ENCODE measurements around the gene PPP3CA.
"Not testable (repeated sequence)": the region's sequence is repeated elsewhere in the genome, so short reads cannot be mapped to it uniquely, and the experiment has no call there.

The PPP3CA gene

DNA sequence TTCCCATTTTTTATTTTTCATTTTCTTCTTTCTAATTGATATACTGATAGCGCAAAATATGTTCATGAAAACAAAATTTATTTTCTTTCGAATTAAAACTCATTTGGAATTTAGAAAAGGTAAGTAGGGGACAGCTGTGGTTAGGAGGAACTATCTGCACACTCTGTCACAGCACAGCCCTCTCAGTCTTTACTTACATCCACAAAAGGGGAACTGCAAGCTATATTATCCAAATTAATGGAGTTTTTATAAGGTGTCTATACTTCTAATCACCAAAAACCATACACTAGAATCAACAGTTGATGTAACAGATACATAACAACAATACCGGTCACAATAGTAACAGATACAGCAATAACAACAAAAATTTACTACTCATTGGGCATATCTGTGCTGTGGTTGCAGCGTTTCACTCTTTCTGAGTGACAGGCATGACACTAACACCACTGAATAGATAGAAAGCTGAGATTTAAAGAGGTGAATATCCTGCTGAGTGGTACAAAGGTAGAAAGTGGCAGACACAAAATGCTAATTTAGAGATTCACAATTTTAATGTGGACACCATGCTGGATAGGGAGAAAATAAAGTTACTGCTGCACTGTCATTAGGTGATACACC, 160.7 kb downstream of the PPP3CA start:
- no peak for TF ChIP-seq JUND (IDR thresholded peaks at IDR 0.05; ENCODE audit: low read depth)
- no peak for DNase-seq (ENCODE audit: low read depth in 1 of 2, low spot score in 1 of 2)
- in situ Hi-C loops (cut with HindIII; ENCODE audit: low pct_unique_long_range_greater_than_20kb, low sequenced_read_pairs): no loop called here

DNA sequence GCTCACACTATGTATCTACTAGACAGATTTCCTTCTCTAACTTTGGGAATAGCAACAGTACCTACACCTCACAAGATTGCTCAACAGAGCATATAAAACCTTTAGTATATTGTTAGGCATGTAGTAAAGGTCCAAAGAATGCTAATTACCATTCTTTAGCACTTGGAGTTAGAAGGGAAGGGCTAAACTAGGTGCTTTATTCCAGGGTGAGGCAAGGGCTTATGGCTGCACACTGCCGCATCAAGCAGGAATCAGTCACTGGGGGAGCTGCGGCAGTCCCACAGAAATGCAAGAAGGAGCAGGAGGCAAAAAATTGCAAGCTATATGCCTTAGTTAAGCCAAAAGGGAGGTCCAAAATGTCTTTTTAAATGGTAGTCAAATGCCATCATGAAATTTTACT, 162.7 kb downstream of the PPP3CA start:
- no peak for TF ChIP-seq JUND (IDR thresholded peaks at IDR 0.05; ENCODE audit: low read depth)
- in situ Hi-C loops (cut with HindIII; ENCODE audit: low pct_unique_long_range_greater_than_20kb, low sequenced_read_pairs): no loop called here
- no peak for DNase-seq (ENCODE audit: low read depth in 1 of 2, low spot score in 1 of 2)

DNA sequence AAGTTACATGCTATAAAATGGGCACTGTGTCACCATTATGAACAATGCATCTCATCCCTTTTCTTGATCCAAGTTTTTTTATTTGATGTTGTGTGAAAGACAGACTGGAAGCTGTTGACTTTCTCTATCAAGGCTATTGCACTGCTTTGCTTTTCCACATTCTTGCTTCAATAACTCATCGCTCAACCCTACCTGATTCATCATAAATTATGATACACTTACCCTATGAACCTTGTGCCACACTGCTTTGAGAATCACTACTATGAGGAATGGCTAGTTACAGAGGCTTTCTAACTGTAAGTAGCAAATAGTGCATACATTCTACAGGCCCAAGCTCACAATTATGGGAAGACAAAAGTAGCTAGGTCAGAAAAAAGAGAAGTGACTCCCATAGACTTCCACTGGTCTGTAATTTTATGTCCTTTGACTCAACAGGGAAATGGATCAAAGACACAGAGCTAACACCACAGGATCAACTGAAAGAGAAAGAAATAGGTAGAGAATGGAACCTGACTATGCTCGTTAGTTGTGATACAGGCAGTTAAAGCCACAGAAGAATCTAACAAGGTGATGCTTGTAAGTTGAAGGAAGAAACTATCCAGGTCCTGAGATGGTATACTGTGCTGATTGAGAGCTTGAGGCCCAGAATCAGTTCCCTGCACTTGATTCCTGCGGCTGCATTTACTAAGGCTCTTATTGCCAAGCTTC, 163.5 kb downstream of the PPP3CA start:
- in situ Hi-C loops (cut with HindIII; ENCODE audit: low pct_unique_long_range_greater_than_20kb, low sequenced_read_pairs): no loop called here
- no peak for TF ChIP-seq JUND (IDR thresholded peaks at IDR 0.05; ENCODE audit: low read depth)
- no peak for DNase-seq (ENCODE audit: low read depth in 1 of 2, low spot score in 1 of 2)

DNA sequence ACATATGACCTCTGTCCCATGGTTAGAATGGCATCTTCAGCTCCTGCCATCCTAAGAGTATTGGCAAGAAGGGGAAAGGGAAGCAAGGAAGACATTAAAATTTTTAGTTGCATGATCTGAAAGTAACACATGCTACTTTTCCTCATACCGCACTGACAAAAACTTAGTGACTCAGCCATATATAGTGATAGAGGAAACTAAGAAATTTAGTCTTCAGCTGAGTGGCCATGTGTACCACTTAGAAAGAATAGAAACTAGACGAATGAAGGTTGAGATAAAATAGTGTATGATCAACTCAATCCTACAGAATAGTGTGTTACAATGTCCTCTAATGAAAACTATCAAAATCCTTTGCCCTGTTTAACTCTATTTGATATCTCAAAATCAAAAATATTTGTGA, 164.1 kb downstream of the PPP3CA start:
- no peak for DNase-seq (ENCODE audit: low read depth in 1 of 2, low spot score in 1 of 2)
- in situ Hi-C loops (cut with HindIII; ENCODE audit: low pct_unique_long_range_greater_than_20kb, low sequenced_read_pairs): no loop called here
- TF ChIP-seq JUND (IDR thresholded peaks at IDR 0.05; ENCODE audit: low read depth): no peak

DNA sequence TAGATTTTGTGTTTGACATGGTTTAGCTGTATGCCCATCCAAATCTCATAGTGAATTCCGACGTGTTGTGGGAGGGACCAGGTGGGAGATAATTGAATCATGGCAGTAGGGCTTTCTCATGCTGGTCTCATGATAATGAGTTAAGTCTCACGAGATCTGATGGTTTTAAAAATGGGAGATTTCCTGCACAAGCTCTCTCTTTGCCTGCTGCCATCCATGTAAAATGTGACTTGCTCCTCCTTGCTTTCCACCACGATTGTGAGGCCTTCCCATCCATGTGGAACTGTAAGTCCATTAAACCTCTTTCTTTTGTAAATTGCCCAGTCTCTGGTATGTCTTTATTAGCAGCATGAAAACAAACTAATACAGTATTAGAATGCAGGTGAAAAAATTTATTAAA, 164.6 kb downstream of the PPP3CA start:
- DNase-seq (ENCODE audit: low read depth in 1 of 2, low spot score in 1 of 2); in situ Hi-C loops (cut with HindIII; ENCODE audit: low pct_unique_long_range_greater_than_20kb, low sequenced_read_pairs): not testable (repeated sequence)

DNA sequence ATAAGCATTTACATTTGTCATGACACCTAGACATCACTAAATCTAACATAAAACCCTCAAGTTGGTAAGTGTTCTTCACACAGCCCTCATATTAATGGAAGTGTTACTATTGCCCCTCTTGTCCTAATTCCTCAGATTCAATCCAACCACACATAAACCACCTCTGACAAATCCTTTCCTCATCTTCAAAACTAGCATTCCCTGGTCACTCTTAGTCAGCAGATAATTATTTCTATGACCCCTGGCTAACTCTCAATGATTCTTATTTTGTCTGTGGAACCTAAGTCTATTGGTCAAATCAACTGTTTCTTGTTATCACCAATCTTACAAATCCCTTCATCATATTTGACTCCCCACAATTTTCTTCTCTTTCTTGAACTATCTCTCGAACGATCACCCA, 168.6 kb downstream of the PPP3CA start:
- in situ Hi-C loops (cut with HindIII; ENCODE audit: low pct_unique_long_range_greater_than_20kb, low sequenced_read_pairs): no loop called here

DNA sequence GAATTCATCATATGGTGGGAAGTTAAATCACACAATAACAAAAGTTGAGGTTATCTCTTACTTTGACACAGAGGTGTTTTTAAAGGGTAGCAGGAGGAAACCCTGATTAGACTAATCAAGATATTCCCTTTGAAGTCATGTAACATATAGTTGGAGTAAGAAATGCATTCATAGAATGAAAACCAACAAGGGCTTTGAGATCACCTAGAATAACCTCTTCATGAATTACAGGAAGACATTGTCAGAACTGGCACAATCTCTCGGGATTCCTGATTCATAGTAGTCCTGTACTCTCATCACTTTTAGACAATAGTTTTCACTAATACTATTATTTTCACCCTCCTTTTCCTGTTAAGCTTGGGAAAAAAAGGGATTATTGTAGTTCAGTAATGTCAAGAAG, 170.2 kb downstream of the PPP3CA start:
- in situ Hi-C loops (cut with HindIII; ENCODE audit: low pct_unique_long_range_greater_than_20kb, low sequenced_read_pairs): no loop called here
- DNase-seq (ENCODE audit: low read depth in 1 of 2, low spot score in 1 of 2): no peak
- no peak for TF ChIP-seq JUND (IDR thresholded peaks at IDR 0.05; ENCODE audit: low read depth)

More for the DNA sequence above, 168.6 kb downstream of the PPP3CA start:
- no peak for TF ChIP-seq JUND (IDR thresholded peaks at IDR 0.05; ENCODE audit: low read depth)
- no peak for DNase-seq (ENCODE audit: low read depth in 1 of 2, low spot score in 1 of 2)

DNA sequence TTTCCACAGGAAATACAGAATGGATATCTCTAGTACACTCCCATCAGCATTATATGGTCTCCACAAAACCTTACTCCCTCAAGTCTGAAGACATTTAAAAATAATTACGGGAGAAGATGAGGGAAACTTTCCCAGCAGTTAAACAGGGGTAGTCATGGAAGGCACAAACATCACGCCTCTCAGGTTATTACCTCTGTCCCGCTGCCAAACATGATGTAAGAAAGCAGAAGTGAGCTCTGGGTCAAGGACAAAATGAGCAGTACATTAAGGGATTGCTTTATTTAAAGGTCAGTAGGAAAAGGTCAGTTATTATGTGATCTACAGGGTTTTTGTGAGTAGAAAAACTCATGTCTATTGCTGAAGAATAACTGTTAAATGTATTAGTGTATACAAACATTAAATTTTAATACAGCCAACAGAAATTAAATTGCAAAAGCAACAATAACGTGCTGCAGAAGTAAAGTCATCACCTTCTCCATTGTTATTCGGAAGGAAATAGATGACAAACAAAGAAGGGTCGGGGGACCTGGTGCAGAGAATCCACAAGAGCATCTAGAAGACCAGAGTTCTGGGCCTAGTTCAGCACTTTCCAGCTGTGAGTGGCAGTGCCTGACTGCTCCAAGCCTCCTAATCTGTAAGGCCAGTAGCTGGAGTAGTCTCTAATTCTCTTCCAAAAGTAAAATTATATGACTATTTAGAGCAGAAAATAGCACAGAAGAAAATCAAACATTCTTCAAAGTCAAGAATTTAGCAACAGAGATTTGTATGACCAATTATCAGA, 171.2 kb downstream of the PPP3CA start:
- in situ Hi-C loops (cut with HindIII; ENCODE audit: low pct_unique_long_range_greater_than_20kb, low sequenced_read_pairs): no loop called here
- no peak for TF ChIP-seq JUND (IDR thresholded peaks at IDR 0.05; ENCODE audit: low read depth)
- no peak for DNase-seq (ENCODE audit: low read depth in 1 of 2, low spot score in 1 of 2)

DNA sequence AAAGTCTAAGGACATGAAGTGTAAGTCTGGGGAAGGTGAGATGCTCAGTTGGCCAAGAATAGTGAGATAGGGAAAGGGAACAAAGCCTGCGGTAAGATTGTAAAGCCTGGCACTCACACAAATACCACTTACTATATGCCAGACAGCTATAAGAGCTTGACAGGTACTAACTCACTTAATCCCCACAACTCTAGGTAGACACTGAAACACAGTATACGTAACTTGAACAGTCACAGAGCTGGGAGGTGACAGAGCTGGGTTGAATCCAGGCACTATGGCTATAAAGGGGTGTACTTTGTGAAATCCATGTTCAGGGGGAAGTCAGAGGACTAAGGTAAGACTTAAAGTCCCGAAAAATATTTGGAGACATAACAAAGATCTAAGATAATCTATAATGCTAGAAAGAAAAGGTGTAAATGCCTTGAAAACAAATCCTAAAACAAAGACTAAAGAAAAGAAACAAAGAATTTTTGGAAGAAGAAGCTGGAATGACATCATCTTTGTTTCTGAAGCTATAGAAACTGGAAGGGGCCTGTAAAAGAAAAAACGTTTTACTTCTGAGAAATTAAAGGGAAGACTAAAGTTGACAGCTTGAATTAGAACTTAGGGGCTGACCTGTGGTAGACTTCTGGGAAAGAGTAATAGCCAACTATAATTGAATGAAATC, 172.5 kb downstream of the PPP3CA start:
- no peak for TF ChIP-seq JUND (IDR thresholded peaks at IDR 0.05; ENCODE audit: low read depth)
- in situ Hi-C loops (cut with HindIII; ENCODE audit: low pct_unique_long_range_greater_than_20kb, low sequenced_read_pairs): no loop called here

DNA sequence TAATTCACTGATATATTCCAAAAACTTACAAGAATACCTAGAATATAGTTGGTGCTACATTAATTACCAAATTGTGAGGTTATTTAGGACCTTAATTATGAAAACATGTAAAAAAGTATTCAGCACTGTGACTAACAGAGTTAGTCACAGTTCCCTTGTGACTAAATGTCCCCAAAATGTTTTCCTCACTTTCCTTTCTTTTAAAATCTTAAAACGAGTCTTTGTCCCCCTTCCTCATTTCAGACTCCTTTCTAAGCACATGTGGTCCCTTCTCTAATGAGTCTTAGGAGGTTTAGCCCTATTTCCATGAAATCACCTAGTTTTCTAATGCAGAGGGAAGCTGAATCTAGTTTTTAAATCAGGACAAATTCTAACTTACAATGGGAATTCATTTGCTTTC, 175.0 kb downstream of the PPP3CA start:
- DNase-seq (ENCODE audit: low read depth in 1 of 2, low spot score in 1 of 2): no peak
- in situ Hi-C loops (cut with HindIII; ENCODE audit: low pct_unique_long_range_greater_than_20kb, low sequenced_read_pairs): no loop called here
- no peak for TF ChIP-seq JUND (IDR thresholded peaks at IDR 0.05; ENCODE audit: low read depth)

More for the DNA sequence above, 172.5 kb downstream of the PPP3CA start:
- DNase-seq (ENCODE audit: low read depth in 1 of 2, low spot score in 1 of 2): no peak

DNA sequence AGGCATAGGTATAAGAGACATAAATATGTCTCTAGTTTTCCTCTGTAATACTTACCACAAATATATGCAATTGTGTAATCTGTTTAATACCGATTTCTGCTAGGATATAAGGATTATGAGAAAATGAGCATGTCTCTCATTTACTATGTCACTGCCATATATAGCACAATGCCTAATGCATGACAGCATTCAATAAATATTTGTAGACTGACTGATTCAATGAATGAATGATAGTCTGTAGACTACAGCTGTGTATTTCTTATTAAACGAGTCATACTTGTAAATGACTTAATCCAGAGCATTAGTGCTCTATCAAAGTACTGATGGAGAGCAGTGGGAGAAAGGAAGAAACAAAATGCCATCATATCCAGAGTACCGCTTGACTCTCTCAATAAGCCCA, 175.6 kb downstream of the PPP3CA start:
- in situ Hi-C loops (cut with HindIII; ENCODE audit: low pct_unique_long_range_greater_than_20kb, low sequenced_read_pairs): no loop called here
- no peak for DNase-seq (ENCODE audit: low read depth in 1 of 2, low spot score in 1 of 2)

DNA sequence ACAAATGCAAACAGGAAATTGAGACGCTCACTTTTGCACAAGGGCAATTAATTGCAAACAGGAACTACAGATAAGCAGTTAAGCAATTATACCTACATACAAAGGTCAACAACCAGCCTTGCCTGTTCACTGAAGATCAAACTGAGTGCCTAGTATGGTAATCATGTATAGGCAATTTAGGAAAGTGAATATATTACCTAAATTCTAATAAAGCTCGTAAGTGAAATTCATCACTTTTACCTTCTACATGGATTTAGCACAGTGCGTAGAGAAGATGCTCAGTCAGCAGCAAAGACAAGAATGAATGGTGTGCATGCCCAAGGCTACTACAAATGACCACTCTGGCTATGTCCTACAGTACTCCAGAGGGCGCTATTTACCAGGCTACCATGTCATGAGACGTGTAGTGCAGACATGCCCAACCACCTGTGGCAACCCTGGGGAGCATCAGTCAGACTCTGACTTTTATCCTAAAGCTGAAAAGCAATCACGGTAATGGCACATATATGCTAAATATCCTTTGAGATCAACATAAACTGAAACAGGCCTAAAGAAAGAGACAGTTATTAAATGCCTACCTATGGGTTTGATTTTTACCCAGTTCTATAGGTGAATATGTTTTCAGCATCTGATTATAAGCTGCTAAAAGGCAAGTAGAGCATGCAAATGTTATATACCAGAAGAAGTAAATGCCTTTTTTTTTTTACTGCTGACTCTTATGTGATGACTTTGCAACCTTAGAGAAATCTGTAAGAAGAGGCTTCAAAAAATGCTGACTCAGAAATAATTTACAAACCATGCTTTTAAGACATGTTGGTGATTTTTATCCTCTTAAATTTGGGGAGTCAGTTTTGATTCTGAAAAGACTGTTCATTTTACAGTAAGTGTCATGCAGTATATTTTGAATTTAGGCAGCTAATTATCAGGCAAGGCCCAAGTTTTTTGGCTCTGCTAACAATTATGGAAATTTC, 178.0 kb downstream of the PPP3CA start:
- DNase-seq (ENCODE audit: low read depth in 1 of 2, low spot score in 1 of 2): peak in 1 of 2 experiments; percentile 84
- TF ChIP-seq JUND (IDR thresholded peaks at IDR 0.05; ENCODE audit: low read depth): no peak
- in situ Hi-C loops (cut with HindIII; ENCODE audit: low pct_unique_long_range_greater_than_20kb, low sequenced_read_pairs): no loop called here

More for the DNA sequence above, 175.6 kb downstream of the PPP3CA start:
- no peak for TF ChIP-seq JUND (IDR thresholded peaks at IDR 0.05; ENCODE audit: low read depth)

Data from T47D (cell line).